Peyer's patch (tissue), 4 donors: Measurements from ENCODE around the gene SLC6A16.

Source experiments
- POLR2A ChIP-seq, 2 donors: fragments of 450-650 bp; IDR thresholded peaks; one replicate each; pipeline ENCODE4 v1.5.1; 2017; ENCODE audit warnings: antibody characterized with exemption in 2 of 2, mild to moderate bottlenecking in 2 of 2, moderate library complexity in 2 of 2
- TF ChIP-seq, protein P1 (sequence below), 6 experiments: fragments of 450-650 bp in 4 of 6; fragments of 200-600 bp in 2 of 6; sonication (generic) in 1 of 6; IDR thresholded peaks; one replicate each; pipeline ENCODE4 v1.5.1; 2017 to 2019; ENCODE audit warnings: antibody characterized with exemption in 6 of 6, mild to moderate bottlenecking in 3 of 6, moderate library complexity in 1 of 6

DNA sequence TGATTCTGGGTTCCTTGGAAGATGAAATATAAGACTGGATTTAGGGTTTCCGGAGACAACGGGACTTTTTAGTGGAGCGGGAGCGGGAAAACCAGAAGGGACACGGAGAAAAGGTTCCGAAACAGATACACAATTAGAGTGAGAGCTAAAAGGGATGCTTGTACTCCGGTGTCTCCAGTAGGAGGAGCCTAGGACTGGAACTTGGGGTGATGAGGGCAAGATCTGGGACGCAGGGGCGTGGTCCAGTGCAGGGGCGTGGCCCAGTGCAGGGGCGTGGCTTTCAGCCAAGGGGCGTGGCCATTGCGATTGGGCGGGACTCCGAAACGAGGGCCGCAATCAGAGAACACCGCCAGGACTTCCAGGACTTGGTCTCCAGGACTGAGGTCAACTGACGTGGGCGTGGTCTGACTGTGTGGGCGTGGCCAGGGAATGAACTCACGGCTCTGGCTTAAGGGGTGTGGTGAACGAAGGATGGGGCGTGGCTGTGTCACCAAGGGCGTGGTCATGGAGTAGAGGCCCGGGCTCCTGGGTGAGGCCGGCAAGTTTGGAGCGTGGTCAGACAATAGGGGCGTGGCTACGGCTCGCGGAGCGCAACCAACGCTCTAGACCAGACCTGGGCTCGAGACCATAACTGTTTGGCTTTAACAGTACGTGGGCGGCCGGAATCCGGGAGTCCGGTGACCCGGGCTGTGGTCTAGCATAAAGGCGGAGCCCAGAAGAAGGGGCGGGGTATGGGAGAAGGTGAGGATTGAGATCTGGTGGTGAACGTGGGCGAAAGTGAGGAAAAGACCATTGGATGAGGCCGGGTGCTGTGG lies 38.5 kb upstream of the SLC6A16 start, which contains the start of gene DKKL1:
- TF ChIP-seq, protein P1, sequence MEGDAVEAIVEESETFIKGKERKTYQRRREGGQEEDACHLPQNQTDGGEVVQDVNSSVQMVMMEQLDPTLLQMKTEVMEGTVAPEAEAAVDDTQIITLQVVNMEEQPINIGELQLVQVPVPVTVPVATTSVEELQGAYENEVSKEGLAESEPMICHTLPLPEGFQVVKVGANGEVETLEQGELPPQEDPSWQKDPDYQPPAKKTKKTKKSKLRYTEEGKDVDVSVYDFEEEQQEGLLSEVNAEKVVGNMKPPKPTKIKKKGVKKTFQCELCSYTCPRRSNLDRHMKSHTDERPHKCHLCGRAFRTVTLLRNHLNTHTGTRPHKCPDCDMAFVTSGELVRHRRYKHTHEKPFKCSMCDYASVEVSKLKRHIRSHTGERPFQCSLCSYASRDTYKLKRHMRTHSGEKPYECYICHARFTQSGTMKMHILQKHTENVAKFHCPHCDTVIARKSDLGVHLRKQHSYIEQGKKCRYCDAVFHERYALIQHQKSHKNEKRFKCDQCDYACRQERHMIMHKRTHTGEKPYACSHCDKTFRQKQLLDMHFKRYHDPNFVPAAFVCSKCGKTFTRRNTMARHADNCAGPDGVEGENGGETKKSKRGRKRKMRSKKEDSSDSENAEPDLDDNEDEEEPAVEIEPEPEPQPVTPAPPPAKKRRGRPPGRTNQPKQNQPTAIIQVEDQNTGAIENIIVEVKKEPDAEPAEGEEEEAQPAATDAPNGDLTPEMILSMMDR (IDR thresholded peaks at IDR 0.05): peak in 3 of 6 experiments; percentile 7 to 14 (median 14)
- TF ChIP-seq POLR2A (IDR thresholded peaks at IDR 0.05): no peak
